ENCODE measurements around the gene DCAF16.

Gene DCAF16

DNA sequence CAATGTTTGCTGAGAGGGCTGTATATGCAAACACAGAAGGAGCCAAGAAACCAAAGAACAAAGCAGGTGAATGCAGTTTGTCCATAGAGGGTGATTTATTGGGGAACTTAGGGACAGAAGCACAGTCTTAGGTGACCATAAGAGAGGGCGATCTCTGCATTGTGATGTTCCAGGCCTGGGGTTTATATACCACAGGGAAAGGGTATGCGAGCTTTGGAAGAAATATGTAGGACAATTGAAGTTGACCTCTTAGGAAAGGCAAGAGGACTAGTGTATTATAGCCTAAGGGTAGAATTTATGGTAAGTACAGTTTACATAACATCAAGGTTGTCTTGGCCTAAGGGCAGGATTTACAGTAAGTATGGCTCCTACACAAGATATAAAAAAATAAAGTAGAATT lies 56.9 kb downstream of the DCAF16 start:
- DNase-seq, result no peak
- intact Hi-C loops (cut with DNase I), result no loop called here

Data from posterior cingulate gyrus (tissue), 11 donors.